GM21447 (cell line): ENCODE results near the gene EIF5B.
A peak's percentile ranks its signal among the peaks of the same experiment; 100 is the strongest.
"Not testable (repeated sequence)": the region's sequence is repeated elsewhere in the genome, so short reads cannot be mapped to it uniquely, and the experiment has no call there.

Experiments used
- ATAC-seq: cut with Tn5 transposase; IDR thresholded peaks from one replicate; pipeline ENCODE4 v1.9.1; 2021; ENCODE audit not compliant: unreplicated experiment

EIF5B gene, protein sequence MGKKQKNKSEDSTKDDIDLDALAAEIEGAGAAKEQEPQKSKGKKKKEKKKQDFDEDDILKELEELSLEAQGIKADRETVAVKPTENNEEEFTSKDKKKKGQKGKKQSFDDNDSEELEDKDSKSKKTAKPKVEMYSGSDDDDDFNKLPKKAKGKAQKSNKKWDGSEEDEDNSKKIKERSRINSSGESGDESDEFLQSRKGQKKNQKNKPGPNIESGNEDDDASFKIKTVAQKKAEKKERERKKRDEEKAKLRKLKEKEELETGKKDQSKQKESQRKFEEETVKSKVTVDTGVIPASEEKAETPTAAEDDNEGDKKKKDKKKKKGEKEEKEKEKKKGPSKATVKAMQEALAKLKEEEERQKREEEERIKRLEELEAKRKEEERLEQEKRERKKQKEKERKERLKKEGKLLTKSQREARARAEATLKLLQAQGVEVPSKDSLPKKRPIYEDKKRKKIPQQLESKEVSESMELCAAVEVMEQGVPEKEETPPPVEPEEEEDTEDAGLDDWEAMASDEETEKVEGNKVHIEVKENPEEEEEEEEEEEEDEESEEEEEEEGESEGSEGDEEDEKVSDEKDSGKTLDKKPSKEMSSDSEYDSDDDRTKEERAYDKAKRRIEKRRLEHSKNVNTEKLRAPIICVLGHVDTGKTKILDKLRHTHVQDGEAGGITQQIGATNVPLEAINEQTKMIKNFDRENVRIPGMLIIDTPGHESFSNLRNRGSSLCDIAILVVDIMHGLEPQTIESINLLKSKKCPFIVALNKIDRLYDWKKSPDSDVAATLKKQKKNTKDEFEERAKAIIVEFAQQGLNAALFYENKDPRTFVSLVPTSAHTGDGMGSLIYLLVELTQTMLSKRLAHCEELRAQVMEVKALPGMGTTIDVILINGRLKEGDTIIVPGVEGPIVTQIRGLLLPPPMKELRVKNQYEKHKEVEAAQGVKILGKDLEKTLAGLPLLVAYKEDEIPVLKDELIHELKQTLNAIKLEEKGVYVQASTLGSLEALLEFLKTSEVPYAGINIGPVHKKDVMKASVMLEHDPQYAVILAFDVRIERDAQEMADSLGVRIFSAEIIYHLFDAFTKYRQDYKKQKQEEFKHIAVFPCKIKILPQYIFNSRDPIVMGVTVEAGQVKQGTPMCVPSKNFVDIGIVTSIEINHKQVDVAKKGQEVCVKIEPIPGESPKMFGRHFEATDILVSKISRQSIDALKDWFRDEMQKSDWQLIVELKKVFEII

DNA sequence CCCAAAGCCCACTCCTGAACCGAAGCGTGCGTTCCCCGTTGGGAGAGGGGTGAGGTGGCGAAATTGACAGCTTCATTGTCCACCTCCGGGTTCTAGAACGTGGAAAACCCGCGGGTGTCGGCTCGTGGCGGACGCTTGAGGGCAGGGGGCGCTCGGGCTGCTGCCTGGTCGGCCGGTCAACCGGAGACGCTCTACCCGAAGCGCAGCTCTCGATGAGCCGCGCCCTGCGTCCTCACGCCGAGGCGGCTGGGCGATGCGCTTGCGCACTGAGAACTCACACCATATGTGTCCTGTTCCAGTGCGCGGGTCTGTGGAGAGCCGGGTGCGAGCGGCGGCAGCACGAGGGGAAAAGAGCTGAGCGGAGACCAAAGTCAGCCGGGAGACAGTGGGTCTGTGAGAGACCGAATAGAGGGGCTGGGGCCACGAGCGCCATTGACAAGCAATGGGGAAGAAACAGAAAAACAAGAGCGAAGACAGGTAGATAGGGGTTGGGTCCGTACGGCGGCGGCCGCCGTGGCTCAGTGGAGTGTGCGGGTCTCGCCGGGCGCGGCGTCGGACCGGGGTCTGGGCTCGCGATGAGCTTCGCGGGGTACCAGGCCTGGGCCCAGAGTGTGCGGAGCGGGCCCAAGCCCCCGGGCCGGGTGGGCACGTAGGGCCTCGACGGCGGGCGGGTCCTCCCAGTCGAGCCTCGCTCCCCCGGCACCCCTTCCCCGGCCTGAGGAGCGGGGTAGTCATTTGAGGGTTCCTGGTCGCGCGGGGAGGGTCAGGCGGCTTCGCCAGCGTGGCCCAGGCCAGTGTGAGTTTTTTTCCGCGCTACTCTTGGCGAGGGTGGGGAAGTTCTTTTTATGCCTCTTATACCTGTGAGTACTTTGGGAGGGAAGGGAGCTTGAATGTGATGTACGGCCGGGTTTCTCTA lies at the start of gene EIF5B:
Gene EIF5B (plus strand): TSS at position 277 of the 916 bp plus-strand sequence. CDS start 166 bp downstream, at position 443.
- ATAC-seq, result peak; percentile 58

DNA sequence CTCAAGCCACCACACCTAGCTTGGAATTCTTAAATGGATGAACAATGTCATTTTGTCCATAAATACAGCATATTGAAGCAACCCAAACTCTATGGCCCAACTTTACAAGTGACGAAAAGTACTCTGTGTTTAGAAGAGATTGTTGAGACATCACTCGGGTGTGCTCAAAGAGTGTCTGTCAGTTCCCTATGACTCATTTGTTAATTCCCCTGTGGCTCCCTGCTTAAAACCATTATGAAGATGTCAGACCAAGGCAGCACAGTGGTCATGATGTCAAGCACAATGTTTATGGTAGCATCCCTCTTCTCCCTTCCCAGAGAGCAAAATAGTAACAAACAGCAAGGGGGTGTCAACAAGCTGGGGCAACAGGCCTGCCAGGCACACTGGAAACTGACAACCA lies 39.2 kb upstream of the EIF5B start:
- ATAC-seq, result no peak

DNA sequence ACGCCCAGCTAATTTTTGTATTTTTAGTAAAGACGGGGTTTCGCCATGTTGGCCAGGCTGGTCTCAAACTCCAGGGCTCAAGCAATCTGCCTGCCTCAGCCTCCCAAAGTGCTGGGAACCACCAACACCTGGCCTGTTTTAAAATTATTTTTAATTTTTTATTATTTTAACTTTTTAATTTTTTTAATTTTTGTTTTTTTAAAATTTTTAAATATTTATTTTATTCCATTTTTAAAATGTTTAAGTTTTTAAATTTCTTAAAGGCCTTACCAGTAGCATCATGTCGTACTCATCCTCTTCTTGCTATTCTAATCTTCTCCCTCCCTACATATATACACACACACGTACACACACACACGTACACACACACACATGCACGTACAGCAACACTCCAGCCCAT lies 37.6 kb upstream of the EIF5B start:
- ATAC-seq, result no peak

DNA sequence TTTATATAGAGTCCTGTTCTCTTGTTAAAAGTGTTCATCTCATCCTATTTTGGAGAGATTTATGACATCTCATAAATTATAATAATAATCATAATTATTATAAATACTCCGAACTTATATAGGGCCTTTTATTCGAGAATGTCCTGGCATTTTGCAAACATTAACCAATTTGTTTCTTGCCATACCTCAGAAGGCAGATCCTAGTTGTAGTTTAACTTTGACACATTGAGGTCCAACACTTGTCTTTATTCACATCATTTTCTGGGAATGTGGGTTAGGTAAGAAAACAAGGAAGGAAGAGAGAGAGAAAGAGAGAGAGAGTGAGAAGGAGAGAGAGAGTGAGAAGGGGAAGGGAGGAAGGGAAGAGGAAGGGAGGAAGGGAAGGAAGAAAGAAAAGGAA lies 36.1 kb upstream of the EIF5B start, which contains the start of gene LYG1:
Gene LYG1 (minus strand): TSS at position 101 of the 400 bp plus-strand sequence. CDS start 5,527 bp downstream, outside the sequence.
- not testable (repeated sequence) for ATAC-seq

DNA sequence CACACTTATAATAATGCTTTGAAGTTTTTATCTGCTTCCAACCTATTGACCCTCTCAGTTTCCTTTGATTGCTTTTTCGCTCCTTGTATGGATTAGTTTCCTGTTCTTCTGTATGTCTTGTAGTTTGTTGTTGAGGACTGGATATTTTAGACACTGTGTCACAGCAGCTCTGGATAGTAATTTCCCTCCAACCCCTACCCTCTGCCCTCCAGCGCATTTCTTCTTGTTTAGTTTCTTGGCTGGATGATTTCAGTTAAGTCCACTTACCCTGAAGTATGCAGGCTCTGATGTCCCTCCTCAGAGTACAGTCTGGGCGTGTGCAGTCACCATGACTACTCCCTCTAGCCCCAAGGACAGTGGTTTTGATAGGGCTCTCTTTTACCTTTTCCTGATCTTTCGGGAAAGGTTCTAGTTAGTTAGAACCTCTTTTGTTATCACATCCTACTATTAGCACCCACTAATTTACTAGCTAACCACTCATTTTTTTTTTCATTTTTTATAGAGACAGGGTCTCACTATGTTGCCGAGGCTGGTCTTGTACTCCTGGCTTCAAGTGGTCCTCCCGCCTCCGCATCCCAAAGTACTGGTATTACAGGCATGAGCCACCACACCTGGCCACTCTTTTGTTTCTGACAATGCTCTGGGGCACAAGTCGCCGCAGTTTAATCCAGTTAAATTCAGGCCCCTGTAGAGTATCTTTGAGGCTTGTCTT lies 19.9 kb upstream of the EIF5B start:
- ATAC-seq, result no peak

DNA sequence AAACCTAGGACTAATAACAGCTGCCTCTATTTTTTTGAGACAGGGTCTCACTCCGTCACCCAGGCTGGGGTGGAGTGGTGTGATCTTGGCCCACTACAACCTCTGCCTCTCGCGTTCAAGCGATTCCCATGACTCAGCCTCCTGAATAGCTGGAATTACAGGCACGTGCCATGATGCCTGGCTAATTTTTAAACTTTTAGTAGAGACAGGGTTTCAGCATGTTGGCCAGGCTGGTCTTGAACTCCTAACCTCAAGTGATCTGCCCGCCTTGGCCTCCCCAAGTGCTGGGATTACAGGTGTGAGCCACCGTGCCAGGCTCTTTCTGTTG lies 19.4 kb upstream of the EIF5B start:
- ATAC-seq, result not testable (repeated sequence)

DNA sequence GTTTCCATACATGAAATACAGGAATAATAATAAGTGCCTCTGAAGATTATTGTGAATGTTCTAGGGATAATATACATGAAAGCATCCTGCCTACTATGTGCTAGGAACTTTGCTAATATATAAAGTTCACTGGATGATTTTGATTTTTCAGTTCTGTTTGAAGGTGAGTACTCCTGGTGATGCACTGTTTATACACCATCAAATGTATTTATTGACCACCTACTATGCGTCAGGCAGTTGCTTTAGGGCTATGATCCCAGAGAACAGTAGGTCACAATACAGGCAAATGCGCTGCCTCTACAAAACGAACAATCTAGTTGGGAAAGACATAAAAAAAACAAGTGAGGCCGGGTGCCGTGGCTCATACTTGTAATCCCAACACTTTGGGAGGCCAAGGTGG lies 11.8 kb upstream of the EIF5B start:
- no peak for ATAC-seq

DNA sequence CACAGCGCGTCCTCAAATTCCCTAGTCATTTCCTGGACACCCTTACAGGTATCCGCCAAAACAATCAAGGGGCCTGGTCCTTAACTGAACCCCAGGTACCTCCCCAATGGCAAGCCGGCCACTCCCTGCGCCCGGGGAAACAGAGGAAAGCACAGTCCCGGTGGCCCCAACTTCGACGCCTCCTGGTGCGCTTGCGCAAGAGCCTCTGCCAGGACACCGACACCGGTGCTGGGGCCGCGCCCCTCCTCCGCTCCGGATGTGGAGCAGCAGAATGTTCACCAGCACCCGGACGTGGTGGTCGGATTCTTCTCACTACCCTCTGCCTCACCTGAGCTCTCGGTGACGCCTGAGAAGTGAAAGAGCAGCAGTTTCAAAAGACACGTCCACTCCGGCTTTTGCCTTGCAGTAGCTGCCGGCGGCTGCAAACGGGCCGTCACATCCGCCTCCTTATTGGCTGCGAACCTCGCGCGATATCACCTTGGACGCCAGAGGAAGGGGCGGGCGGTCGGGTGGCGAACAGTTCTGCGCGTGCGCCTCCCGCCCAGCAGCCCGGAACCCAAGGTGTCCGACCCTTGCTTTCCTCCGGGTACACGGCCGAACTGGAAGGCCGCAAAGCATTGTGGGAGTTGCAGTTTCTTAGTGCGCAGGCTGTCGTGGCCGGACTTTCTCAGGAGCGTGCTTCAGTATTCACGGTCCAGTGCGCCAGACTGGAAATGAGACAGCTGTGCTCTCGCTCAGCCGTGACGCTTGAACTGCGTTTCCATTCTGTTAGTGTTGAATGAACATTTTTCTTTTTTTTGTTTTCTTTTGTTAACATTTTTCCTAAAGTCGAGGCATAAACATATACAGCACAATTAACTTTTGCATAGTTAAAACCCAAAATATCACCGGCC lies 1.0 kb upstream of the EIF5B start, which contains the start of gene TXNDC9:
Gene TXNDC9 (minus strand): TSS at position 423 of the 893 bp plus-strand sequence. CDS start 3,123 bp downstream, outside the sequence.
- ATAC-seq, result peak; percentile 60

DNA sequence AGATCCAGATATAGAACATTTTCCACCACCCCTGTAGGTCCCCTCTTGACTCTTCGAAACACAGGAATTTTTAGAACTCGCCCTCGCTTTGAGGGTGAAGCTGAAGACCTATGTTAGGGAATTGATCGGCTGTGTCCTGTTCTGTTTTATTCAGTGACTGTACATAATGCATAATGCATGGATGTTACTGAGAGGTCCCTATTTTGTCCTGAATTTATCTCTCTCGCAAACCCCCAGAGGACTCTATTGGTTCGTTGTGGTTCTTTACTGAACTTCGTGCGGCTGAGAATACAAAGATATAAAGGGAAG lies 431 bp upstream of the EIF5B start:
- peak; percentile 7 for ATAC-seq

DNA sequence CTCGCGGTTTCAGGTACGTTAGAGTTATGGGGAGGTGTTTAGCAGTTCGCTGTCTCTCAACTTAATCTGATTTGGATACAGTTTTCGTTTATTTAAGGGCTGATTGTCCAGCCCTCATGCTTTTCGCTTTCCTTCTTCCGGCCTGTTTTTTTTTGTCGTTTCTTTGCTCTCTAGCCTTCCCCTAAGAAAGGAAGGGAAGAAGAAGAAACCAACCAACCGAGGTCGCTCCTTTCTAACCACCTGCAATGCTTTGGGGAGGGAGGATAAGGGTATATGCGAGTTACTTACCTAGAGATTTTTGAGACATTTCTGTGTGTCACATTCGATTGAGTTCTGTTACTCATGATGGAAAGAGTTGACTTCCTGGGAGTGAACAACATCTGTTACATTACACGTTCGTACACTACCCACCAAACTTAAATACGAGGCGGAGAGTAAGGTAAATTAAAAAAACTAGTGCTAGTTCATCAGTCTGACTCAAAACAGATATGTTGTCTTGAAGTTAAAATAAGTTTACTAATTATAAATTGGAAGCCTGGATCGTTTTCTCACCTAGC lies 918 bp downstream of the EIF5B start:
- no peak for ATAC-seq

DNA sequence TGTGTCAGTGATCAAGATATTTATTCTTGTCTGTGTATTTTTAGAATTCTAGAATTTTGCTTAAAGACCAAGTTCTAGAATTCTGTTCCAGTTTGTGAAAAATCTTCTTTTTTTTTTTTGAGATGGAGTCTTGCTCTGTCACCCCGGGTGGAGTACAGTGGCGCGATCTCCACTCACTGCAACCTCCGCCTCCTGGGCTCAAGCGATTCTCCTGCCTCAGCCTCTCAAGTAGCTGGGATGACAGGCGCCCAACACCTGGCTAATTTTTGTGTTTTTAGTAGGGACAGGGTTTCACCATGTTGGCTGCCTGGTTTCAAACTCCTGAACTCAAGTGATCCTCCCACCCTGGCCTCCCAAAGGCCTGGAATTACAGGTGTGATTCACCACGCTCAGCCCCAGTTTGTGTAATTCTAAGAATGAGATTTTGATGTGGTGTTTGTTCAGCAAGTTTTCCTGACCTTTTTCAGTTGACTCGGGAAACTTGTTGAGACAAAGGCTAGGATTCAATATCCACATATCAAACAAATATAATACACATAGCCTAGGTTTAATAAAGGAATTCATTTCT lies 3.6 kb downstream of the EIF5B start:
- ATAC-seq, result no peak

DNA sequence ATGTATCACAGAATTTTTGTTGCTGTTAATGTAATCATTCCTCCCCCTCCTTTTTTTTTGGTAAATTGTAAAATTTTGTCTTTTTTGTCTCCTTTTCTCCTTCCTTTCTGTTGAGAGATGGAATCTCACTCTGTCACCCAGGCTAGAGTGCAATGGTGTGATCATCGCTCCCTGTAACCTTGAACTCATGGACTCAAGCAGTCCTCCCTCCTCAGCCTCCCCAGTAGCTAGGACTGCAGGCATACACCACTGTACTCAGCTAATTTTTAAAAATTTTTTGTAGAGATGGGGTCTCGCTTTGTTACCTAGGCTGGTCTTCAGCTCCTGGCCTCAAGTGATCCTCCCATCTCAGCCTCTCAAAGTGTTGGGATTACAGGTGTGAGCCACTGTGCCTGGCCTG lies 5.3 kb downstream of the EIF5B start:
- ATAC-seq, result no peak

DNA sequence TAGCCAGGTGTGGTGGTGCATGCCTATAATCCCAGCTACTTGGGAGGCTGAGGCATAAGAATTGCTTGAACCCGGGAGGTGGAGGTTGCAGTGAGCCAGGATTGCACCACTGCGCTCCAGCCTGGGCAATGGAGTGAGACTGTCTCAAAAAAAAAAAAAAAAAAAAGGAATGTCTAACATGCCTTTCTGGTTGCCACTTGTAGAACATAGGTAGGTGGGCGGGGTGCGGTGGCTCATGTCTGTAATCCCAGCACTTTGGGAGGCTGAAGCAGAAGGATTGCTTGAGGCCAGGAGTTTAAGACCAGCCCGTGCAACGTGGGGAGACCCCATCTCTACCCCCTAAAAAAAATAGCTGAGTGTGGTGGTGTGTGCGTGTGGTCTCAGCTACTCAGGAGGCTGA lies 8.3 kb downstream of the EIF5B start:
- not testable (repeated sequence) for ATAC-seq

DNA sequence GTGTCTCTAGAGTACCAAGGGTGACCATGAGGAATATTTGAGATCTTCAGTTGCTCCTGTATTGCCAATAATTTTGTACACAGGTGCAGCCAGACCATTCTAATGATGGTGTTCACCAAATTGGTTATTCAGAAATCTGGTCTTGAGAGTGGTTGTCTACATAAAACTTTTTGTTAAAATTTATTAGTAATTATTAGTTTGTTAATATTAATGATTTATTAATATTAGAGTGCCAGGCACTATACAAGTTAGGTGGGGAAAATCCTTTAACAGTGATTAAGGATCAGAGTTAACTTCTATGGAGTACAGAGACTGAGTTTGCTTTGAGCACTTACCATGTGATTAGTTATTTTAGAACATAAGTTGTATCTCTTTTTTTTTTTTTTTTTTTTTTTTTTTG lies 9.0 kb downstream of the EIF5B start:
- ATAC-seq, result no peak

DNA sequence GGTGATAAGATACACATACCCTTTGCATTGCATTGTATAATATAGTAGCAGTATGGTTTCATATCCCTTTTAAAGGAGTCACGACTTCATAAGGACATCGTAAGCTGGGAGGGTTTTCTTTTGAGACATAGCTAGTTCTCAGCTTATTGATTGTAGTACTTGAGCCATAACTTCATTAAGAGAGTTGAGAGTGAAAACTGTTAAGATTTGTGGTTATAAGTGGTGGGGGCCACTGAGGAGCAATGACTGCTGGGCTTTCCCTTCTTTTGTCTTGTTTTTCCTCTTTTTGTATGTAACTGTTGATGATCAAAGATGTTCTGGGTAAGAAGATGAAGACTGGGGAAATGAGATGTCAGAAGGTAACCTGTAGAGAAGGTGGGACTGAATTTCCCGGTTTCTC lies 11.0 kb downstream of the EIF5B start:
- ATAC-seq, result no peak

DNA sequence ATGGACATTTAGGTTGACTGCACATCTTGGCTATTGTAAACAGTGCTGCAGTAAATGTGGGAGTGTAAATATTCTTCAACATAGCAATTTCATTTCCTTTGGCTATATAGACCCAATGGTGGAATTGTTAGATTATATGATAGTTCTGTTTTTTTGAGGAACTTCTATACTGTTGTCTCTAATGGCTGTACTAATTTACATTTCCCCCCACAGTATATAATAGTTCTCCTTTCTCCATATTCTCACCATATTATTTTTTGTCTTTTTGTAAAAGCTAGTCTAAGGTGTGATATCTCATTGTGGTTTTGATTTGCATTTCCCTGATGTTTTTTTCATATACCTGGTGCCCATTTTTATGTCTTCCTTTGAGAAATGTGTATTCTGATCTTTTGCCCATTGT lies 13.0 kb downstream of the EIF5B start:
- ATAC-seq, result no peak

DNA sequence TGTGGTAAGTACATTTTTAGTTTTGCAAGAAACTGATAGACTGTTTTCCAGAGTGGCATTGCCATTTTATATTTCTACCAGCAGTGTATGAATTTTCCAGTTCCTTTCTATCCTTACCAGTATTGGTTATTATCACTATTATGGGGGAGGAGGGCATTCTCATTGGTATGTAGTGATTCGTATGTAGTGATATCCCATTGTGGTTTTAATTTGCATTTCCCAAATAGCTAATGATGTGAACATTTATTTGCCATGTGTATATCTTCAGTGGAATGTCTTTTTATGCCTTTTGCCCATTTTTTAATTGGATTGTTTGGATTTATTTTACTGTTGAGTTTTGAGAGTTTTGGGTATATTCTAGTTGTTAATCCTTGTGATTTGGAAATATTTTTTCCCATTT lies 16.9 kb downstream of the EIF5B start:
- no peak for ATAC-seq

DNA sequence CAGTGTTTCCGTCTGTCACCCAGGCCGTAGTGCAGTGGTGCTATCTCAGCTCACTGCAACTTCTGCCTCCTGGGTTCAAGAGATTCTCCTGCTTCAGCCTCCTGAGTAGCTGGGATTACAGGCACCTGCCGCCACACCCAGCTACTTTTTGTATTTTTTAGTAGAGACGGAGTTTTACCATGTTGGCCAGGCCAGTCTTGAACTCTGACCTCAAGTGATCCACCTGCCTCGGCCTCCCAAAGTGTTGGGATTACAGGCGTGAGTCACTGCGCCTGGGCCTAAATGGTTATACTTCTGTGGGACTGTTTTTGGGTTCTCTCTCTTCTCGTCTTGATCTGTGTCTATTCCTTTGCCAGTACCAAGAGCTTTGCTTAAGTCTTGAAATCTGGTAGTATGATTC lies 17.6 kb downstream of the EIF5B start:
- ATAC-seq, result not testable (repeated sequence)
